GM21825 (cell line): ENCODE measurements around the gene KCTD2.
"Not testable (repeated sequence)": the region's sequence is repeated elsewhere in the genome, so short reads cannot be mapped to it uniquely, and the experiment has no call there.

Experiments used
- ATAC-seq: cut with Tn5 transposase; IDR thresholded peaks from one replicate; pipeline ENCODE4 v1.9.1; 2021; ENCODE audit warnings: mild to moderate bottlenecking, moderate library complexity; ENCODE audit not compliant: unreplicated experiment

KCTD2 gene, protein sequence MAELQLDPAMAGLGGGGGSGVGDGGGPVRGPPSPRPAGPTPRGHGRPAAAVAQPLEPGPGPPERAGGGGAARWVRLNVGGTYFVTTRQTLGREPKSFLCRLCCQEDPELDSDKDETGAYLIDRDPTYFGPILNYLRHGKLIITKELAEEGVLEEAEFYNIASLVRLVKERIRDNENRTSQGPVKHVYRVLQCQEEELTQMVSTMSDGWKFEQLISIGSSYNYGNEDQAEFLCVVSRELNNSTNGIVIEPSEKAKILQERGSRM

DNA sequence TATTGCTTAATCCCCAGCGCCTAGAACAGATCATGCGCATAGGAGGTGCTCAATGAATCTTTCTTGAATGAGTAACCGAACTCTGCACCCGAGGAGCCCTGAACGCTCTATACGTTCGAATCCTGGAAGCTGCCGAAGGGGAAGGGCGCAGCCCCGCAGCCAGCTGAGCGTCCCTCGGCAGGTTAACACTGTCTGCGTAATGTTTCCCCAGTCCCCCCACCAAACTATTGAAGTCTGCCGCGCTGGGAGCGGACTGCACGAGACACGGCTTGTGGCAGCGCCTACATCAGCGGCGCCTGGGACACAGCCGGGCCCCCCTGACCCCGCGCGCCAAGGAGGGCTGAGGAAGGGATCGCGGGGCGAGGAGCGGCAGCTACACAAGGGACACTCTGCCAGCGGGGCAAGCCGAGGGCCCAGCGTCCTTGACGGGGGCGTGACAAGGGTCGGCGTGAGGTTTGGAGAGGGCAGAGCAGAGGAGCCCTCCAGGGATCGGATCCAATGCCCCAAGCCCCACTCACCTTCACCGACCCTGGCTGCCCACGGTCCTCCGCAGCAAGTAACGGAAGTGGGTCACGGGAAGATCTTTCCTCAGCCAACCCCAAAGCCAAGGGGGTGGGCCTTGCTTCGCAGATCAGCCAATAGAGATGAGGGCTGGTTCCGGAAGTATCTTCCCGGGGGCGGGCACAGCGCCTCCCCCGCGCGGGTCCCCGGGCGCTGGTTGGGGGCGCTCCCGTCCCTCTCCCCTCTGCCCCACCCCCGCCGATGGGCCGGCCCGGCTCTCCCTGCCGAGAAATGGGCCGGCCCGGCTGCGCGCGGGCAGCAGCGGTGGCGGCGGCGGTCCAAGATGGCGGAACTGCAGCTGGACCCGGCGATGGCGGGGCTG, at the start of gene KCTD2, which contains the start of gene ATP5PD:
Gene KCTD2 (plus strand): TSS at position 819 of the 883 bp plus-strand sequence. CDS start 26 bp downstream, at position 845.
Gene ATP5PD (minus strand): TSS at position 563 of the 883 bp plus-strand sequence. CDS start 4,319 bp downstream, outside the sequence.
- ATAC-seq, result peak; percentile 88

DNA sequence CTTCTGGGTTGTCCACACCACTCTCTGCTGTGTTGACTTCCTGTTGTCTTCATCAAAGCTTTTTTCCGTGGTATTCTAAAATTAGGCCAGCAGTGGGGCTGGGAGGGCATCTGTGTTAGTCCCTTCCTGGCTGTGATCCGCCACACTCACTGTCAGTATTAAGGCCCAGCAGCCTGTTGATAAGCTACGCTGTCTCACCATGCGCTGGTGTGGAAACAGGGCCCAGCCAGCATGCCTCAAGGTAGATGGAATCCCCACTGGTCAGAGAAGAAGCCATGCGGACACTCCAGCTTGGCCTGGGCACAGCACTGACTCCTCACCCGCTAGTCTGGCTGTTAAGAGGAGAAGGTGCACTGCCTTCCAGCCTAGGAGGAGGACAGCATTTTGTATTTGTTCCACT, 48.2 kb upstream of the KCTD2 start:
- ATAC-seq, result no peak

- no peak for ATAC-seq
Observed at GRCh38 chr17:74999523-74999922, 47.5 kb upstream of the KCTD2 start.

DNA sequence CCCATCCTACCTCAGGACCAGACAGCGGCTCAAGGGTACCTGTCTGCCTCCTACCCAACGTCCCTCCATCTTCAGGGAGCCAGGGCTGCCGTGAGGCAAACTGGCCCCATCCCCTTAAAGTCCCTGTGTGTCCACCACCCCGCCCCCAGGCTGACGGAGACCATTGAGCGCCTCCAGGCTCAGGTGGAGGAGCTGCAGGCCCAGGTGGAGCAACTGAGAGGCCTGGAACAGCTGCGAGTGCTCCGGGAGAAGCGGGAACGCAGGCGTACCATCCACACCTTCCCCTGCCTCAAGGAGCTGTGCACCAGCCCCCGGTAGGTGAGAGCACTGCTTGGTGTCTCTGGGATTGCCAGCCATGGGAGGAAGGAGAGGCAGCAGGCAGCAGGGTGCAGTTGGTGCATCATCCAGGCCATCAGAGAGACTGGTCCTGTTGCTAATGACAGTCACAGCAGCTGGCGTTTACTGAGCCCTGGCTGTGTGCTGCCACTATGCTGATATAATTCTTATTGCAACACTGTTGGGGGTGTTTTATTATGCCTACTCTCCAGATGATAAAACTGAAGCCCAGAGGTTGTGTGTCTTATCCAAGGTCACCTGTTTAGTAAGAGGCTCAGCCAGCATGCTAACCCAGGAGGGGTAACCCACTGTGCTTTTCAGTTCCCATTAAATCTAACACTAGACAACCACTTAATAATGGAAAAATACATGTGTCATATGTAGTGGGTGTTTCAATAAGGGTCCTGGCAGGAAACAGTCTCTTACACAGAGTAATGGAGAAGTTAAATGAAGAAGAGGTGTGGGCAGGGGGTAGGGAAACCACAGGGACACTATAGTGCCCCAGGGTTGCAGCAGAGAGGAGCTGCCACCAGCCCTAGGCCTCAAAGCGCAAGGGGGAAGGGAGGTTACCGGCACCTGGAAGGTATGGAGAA, 44.8 kb upstream of the KCTD2 start:
- ATAC-seq, result no peak

DNA sequence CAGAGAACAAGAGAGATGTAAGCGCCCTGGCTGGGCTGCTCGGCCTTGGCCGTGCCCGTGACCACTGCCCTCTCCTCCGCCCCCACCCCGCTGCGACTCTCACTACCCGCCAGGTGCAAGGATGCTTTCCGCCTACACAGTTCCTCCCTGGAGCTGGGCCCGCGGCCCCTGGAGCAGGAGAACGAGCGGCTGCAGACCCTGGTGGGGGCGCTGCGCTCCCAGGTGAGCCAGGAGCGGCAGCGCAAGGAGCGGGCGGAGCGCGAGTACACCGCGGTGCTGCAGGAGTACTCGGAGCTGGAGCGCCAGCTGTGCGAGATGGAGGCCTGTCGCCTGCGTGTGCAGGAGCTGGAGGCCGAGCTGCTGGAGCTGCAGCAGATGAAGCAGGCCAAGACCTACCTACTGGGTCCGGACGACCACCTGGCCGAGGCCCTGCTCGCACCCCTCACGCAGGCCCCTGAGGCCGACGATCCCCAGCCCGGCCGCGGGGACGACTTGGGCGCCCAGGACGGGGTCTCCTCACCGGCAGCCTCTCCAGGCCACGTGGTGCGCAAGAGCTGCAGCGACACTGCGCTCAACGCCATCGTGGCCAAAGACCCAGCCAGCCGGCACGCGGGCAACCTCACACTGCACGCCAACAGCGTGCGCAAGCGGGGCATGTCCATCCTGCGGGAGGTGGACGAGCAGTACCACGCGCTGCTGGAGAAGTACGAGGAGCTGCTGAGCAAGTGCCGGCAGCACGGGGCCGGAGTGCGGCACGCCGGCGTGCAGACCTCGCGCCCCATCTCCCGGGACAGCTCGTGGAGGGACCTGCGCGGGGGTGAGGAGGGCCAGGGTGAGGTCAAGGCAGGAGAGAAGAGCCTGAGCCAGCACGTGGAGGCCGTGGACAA, 43.7 kb upstream of the KCTD2 start:
- no peak for ATAC-seq

DNA sequence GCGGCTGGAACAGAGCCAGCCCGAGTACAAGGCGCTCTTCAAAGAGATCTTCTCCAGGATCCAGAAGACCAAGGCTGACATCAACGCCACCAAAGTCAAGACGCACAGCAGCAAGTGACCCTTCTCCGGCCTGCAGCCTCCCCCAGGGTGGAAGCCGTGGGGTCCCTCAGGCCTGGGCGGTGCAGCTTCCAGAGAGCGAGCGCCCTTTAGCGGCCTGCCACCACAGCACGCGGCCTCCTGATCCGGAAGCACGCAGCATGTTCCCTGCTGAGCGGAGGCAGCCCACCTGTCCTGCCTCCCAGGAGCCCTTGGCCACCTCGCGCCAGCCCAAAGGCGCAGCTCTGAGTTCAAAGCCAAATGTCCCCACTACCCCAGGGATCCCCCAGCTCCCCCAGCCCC, 43.1 kb upstream of the KCTD2 start:
- ATAC-seq, result no peak

- no peak for ATAC-seq
Observed at GRCh38 chr17:75004371-75004770, 42.7 kb upstream of the KCTD2 start.

DNA sequence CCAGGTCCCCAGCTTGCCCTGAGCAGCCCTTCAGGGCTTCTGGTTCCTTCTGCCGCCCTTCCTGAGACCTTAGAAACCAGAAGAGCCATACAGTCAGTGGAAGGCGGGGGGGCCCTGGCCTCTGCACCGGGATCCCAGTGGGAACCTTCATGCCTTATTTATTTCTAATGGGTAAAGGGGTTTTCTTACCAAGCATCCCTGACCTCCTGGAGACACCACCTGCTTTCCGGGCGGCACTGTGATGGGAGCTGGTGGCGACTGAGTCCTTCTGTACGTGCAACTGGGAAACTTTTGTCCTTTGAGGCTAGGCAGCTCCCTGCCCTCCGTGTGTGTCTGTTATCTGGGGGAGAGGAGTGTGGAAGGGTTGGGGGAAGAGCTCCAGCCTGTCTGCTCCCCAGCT, 41.7 kb upstream of the KCTD2 start:
- ATAC-seq, result no peak

- not testable (repeated sequence) for ATAC-seq
Observed at GRCh38 chr17:75006084-75006483, 40.9 kb upstream of the KCTD2 start.

DNA sequence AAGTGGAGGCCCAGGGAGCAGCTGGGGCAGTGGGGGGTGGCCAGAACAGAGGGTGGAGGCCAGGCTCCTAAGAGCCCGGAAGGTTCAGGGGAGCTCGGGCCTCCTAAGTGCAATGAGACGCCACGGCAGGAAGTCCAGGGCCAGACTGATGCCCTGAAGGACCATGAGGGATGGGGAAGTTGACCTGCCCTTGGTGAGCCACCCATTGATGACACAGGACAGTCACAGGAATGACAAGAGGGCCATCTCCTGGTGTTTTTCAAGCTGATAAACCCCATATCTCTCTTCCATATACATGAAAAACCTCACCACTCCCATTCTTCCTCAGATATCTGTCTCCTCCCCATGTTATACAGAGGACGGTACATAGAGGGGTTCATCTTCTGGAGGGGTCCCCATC, 40.4 kb upstream of the KCTD2 start:
- ATAC-seq, result no peak

DNA sequence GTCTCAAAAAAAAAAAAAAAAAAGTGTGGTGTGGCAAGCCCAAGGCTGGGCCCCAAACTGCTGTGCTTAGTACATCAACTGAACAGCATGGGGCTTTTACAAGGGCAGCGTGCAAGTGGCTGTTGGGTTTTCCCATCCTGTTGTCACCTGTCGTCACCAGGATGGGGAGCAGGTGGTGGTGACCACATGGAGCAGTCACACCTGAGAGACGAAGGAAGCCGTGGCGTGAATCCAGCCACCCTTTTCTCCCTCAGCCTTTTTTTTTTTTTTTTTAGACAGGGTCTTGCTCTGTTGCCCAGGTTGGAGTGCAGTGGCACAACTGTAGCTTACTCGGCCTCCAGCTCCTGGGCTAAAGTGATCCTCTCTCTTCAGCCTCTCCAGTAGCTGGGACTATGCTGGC, 38.7 kb upstream of the KCTD2 start:
- ATAC-seq, result no peak

- ATAC-seq, result no peak
Observed at GRCh38 chr17:75009139-75009724, 37.8 kb upstream of the KCTD2 start.

GRCh38 chr17:75010683-75011400, 36.2 kb upstream of the KCTD2 start:
- ATAC-seq, result no peak

GRCh38 chr17:75011401-75012095, 35.5 kb upstream of the KCTD2 start:
- ATAC-seq, result no peak

GRCh38 chr17:75012096-75012345, 35.0 kb upstream of the KCTD2 start:
- ATAC-seq, result no peak

DNA sequence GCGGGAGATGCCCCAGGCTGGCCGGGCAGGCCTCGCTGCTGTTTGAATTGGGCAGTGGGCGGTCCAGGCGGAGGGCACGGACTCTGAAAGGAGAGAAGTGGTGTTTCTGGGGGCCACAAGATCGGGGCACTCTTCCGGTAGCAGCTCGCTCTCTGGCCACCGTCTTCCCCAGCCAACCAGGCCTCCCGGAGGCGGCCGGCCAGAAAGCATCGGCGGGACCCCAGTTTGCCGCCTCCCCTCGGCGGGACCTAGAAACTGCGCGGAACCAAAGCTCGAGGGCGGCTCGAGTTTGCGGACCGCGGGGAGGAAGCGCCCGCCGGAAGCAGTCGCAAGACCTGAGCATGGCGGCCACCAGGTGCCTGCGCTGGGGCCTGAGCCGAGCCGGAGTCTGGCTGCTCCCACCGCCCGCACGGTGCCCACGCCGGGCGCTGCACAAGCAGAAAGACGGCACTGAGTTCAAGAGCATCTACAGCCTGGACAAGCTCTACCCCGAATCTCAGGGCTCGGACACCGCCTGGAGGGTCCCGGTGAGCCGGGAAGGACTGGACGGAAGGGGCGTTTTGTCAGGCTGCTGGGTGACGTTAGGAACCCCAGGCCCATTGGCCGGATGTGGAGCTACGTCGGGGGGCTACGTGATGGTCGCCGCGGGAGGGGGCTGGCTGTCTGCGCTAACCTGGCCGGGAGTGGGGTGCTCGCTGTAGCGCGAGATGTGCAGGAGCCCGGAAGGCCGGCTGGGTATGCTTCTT, 34.5 kb upstream of the KCTD2 start, which contains the start of gene MRPL58:
Gene MRPL58 (plus strand): TSS at position 325 of the 746 bp plus-strand sequence. CDS start 17 bp downstream, at position 342.
- ATAC-seq, result peak; percentile 87

DNA sequence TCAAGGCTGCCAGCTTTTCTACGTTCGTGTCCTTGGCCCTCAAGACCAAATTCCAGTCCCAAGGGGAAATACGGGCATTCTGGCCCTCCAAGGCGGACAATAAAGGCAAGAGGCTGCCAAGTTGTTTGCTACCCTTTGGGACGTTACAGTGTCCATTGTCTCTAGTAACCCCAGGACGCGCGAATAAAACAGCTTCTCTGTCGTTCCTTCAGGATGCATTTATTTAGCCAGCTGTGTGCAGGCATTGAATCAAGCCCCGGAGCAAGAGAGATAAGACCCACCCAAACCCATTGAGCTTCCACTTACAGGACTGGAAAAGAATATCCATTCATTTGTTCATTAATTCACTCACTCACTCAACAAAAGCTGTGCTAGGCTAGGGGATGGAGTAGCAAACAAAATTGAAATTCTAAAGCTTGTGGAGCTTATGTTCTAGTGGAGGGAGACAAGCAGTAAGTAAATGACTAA, 33.9 kb upstream of the KCTD2 start:
- ATAC-seq, result no peak

DNA sequence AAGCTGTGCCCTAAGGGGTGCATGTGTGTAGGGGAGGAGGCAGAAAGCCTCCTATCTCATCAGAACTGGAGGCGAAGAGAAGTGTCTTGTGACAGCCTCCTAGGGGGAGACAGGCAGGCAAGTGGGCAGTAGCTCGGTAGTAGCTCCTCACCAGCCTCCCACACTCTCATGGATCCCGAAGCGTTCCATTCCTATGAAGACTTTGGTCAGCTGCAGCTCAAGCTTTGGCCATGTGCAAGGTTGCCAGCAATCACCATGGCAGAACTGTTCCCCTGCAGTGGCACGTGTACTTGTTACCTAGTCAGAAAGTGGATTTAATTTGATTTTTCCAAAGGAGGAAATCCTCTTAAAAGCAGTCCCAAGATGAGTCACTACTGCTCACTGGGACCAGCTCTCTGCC, 27.9 kb upstream of the KCTD2 start:
- no peak for ATAC-seq
